HUES6 (cell line): ENCODE results near the gene SCFD2.

ENCODE experiments used
- H3K27ac ChIP-seq: 2 replicates; pipeline ENCODE4 v1.7.0; 2013; ENCODE audit warnings: low read depth, mild to moderate bottlenecking, low read length, inconsistent platforms
- H3K27me3 ChIP-seq: 2 replicates; pipeline ENCODE4 v1.6.1; 2013; ENCODE audit warnings: low read length; ENCODE audit not compliant: control insufficient read depth, insufficient read depth
- H3K36me3 ChIP-seq: 2 replicates; pipeline ENCODE4 v1.6.1; 2013; ENCODE audit warnings: low read length; ENCODE audit not compliant: control insufficient read depth, insufficient read depth
- H3K4me1 ChIP-seq: 2 replicates; pipeline ENCODE4 v1.6.1; 2013; ENCODE audit warnings: low read length; ENCODE audit not compliant: control insufficient read depth, insufficient read depth
- H3K4me3 ChIP-seq: 2 replicates; pipeline ENCODE4 v1.5.1; 2013; ENCODE audit warnings: low read depth, low read length
- H3K9ac ChIP-seq: one replicate; pipeline ENCODE4 v1.6.1; 2013; ENCODE audit warnings: mild to moderate bottlenecking, low read length
- H3K9me3 ChIP-seq: 2 replicates; pipeline ENCODE4 v1.6.1; 2013; ENCODE audit warnings: low read depth, low read length; ENCODE audit not compliant: control insufficient read depth, insufficient read depth

The SCFD2 gene

DNA sequence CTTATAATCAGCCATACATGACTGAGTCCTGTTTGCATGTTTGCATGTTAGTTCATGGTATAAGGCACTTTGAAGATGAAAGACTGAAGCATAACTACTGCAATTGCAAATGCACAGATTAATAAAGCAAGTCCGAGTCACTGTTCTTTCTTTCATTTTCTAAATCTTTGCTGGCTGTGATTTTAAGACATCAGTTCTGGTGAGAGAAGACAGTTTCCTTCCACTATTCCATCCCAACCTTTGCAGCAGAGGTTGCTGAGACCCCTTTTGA lies 475.4 kb downstream of the SCFD2 start:
- no peaks in the 10 kb centered on the region for H3K36me3 ChIP-seq
- peaks cover 4% of the 10 kb centered on the region for H3K9me3 ChIP-seq
- no peaks in the 10 kb centered on the region for H3K4me1 ChIP-seq
- H3K27me3 ChIP-seq, result no peaks in the 10 kb centered on the region
- no peak overlapping the region for H3K27ac ChIP-seq
- H3K4me3 ChIP-seq, result no peak overlapping the region
- H3K9ac ChIP-seq, result no peak overlapping the region

DNA sequence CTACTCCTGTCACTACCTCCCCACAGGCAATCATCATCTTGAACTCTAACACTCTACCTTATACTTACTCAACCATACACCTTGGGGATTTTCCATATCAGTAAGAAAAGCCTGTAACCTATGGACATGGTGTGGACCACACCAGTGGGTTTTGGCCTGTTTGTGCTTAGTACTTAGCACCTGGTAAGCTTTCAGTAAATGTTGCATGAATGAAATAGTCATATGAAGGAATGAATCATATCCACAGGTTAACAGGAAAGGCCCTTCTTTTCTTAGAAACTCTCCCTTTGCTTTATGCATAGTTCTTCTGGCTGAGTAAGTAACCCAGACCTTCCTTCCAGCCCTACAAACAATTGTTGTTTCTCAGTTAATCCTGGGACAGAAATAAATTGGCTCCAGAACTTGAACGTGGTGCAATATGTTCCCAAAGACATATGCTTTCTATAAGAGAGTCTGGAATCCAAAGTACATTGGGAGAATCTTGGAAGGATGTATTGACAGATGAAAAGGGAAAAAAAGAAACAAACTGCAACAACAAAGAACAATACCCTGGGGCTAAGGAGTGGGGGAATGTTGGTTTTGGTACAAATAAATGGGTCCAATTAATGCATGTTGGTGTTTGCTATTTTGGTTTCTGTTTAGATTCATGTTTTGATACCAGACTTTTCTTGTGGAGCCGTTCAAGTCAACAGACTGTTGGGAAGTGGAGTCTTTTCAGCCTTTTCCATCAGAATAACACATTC lies 475.9 kb downstream of the SCFD2 start:
- no peak overlapping the region for H3K27ac ChIP-seq
- no peaks in the 10 kb centered on the region for H3K27me3 ChIP-seq
- no peak overlapping the region for H3K9ac ChIP-seq
- H3K36me3 ChIP-seq, result no peaks in the 10 kb centered on the region
- no peaks in the 10 kb centered on the region for H3K4me1 ChIP-seq
- peaks cover 4% of the 10 kb centered on the region; the same call in 1 of the 2 replicates for H3K9me3 ChIP-seq
- no peak overlapping the region for H3K4me3 ChIP-seq

DNA sequence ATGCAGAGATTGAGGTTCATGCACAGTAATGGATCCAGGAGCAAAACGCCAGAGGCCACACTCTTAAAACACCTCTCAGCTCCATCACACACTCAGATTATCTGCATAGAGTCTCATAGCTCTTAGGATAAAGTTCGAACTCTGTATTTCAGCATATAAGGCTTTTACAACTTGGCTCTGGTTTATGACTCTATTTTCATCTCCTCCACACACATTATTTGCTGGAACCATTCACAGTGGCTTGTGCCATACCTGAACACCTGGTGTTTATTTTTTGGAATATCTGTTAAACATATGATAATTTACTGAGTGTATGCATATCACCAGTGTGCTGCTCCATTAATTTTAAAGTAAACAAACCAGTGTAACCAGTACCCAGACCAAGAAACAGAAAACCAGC lies 476.5 kb downstream of the SCFD2 start:
- H3K27ac ChIP-seq, result no peak overlapping the region

DNA sequence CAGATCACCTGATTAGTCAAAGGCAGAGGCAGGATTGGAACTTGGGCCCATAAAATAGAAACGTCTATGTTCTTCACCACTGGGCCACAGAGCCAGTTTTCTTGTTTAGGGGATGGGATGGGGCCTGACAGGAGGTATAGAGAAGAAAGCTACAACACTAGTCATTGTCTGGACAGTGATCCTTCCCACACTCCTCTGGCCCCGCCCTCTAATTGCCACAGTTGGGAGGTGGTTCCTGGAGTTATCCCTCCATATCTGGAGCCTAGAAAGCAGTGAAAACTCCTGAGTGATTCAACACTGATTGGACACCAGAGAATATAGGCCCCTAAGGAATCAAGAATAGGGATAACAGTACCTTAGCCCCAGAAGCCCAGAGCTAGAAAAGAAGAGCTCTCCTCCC lies 480.9 kb downstream of the SCFD2 start:
- Histone ChIP-seq H3K4me1 (peaks cover 12% of the 10 kb centered on the region), H3K27ac (no peak overlapping the region), H3K36me3 (no peaks in the 10 kb centered on the region), H3K9ac (no peak overlapping the region), H3K4me3 (no peak overlapping the region), H3K9me3 (peaks cover 4% of the 10 kb centered on the region; the same call in 1 of the 2 replicates), H3K27me3 (no peaks in the 10 kb centered on the region)

More for the DNA sequence above, 476.5 kb downstream of the SCFD2 start:
- Histone ChIP-seq H3K4me3 (no peak overlapping the region), H3K36me3 (no peaks in the 10 kb centered on the region), H3K4me1 (no peaks in the 10 kb centered on the region; the same call in 1 of the 2 replicates), H3K27me3 (no peaks in the 10 kb centered on the region), H3K9me3 (peaks cover 4% of the 10 kb centered on the region; the same call in 1 of the 2 replicates), H3K9ac (no peak overlapping the region)

DNA sequence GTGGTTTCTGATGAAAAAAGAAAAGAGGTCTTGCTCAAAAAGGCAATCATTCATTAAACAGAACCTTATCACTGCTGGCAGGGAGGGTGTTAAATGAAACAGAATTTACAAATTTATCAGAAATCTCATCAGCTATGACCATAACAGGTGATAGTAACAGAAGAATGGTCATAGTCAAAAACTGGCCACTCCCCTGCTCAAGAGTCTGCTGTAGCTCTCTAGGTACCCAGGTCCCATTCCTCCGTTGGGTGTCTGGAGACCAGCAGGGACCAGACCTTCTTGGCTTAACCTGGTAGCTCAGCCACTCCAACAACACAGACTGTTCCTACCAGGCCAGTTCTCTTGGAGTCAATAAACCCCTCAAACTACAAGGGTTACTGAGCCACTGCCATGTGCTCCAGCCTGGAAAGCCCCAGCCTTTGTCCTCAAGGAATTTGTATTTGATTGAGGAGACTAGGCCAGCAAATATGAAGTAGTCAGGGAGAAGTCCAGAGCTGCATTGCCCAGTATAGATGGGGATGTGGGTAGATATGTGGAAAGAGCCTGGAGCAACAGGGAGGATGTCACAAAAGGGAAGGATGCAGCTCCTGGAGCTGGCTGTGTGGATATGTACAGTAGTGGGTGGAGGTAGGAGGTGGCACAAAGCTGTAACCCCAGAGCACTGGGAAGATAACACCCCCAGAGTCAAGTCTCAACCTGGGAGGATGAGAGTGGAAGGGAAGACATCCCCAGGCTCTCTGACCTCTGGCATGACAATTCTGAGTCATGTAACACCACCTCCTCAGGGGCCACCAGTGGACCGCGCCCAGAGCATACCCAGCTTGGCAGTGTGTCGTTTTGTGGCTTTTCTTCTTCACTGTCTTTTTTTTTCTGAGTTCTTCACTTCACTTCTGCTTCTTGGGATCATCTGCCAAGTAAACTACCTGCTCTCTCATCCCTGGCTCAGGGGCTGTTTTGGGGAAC lies 481.9 kb downstream of the SCFD2 start:
- Histone ChIP-seq H3K4me1 (peaks cover 12% of the 10 kb centered on the region), H3K4me3 (no peak overlapping the region), H3K27ac (no peak overlapping the region), H3K36me3 (no peaks in the 10 kb centered on the region), H3K27me3 (no peaks in the 10 kb centered on the region), H3K9me3 (peaks cover 4% of the 10 kb centered on the region; the same call in 1 of the 2 replicates), H3K9ac (no peak overlapping the region)

DNA sequence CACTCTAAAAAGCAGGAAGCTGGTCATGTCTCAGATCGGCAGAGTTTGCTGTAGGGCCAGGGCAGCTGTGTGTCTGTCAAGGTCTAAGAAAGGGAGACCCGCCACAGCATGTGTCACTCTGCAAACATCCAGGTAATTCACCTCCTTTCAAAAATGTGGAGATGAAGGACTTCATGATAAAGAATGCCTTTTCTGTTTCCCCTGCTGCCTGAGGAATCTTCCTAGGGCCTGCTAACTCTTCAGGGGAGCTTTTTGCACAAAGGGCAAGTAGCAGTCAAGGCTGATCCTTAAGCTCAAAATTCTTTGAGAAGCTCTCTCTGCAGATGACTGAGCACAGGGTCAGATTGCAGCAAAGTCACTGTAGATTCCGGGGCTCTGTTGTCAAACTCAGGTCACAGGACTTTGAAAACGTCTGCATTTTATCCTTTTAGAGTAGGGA lies 482.7 kb downstream of the SCFD2 start:
- Histone ChIP-seq H3K9me3 (peaks cover 4% of the 10 kb centered on the region; the same call in 1 of the 2 replicates), H3K9ac (no peak overlapping the region), H3K27ac (no peak overlapping the region), H3K36me3 (no peaks in the 10 kb centered on the region), H3K4me3 (no peak overlapping the region), H3K27me3 (no peaks in the 10 kb centered on the region), H3K4me1 (peaks cover 12% of the 10 kb centered on the region)

DNA sequence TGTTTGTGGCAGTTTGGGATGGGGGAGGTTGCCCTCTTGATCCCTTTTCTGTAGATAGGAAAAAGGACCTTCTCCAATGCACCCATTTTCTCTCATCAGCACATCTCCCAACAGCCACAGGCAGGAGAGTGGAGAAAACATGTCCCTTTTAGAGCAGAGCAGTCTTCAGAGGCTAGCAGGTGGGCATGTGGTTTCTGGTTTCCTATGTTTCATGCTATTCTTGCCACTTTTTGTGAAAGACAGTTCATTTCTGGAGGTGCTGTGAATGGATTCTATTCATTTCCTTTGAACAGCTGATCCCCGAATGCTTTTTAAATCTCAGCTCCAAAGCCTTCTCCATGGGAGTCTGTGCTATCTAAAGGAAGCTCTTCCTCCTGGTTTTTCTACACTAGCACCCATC lies 484.9 kb downstream of the SCFD2 start:
- Histone ChIP-seq H3K9ac (no peak overlapping the region), H3K36me3 (no peaks in the 10 kb centered on the region), H3K4me1 (peaks cover 20% of the 10 kb centered on the region), H3K9me3 (no peaks in the 10 kb centered on the region; the same call in 1 of the 2 replicates), H3K4me3 (no peak overlapping the region), H3K27me3 (no peaks in the 10 kb centered on the region), H3K27ac (no peak overlapping the region)

DNA sequence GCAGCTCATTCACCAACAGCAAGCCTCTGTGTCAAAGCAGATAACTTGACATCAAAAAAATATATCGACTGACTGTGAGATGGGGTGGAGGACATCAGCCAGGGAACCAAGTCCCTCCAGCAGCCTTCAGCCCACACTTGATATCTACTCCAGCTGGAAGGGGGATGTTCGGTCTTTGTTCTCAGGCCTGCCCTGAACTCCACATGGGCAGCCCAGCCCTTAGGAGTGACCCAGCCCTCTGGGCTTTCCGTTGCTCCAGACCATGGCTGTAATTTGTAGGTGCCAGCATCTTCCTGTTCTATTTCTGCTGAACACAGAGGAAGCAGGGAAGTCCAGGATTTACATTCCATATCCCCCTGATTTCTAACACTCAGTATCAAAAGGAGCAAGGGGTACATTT lies 486.4 kb downstream of the SCFD2 start:
- H3K9ac ChIP-seq, result no peak overlapping the region
- no peaks in the 10 kb centered on the region for H3K36me3 ChIP-seq
- H3K27ac ChIP-seq, result no peak overlapping the region
- peaks cover 22% of the 10 kb centered on the region for H3K4me1 ChIP-seq
- H3K4me3 ChIP-seq, result no peak overlapping the region
- H3K27me3 ChIP-seq, result no peaks in the 10 kb centered on the region
- H3K9me3 ChIP-seq, result no peaks in the 10 kb centered on the region

DNA sequence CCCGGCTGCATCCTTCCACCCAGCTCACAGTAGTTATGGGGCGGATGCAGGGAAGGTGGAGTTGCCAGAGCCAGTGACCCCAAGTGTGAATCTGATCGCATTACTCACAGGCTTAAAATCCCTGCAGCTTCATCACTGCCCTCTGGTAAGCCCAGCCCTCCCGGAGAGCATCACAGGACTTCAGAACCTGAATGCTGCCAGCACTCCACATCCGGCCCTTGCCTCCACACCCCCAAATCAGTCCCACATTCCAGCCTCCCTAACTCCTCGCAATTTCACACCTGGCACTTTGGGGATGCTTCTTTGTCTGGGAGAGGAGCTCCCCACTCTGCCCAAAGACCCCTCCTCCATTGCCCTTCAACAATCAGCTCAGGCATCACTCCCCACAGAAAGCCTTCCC lies 488.2 kb downstream of the SCFD2 start:
- Histone ChIP-seq H3K27me3 (no peaks in the 10 kb centered on the region), H3K4me1 (peaks cover 31% of the 10 kb centered on the region), H3K4me3 (no peak overlapping the region), H3K27ac (no peak overlapping the region), H3K9ac (no peak overlapping the region), H3K9me3 (no peaks in the 10 kb centered on the region), H3K36me3 (no peaks in the 10 kb centered on the region)

DNA sequence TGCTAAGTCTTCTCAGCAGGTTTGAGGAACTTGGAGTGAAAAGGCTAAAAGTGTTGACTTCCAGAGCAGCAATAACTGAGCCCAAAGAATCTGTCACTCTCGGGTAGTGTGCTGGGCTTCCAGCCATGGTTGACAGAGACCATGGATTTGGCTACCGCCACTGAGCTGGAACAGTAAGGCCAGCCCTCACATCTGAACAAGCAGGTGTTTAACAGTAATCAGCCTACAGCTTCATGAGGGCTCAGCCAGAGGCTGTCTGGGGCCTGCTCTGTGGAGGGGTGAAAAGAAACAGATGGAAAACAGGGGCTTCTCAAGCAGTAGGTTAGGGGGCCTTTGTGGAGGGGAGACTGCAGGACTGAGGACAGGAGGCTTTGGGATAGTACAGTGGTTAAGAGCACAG lies 488.8 kb downstream of the SCFD2 start:
- Histone ChIP-seq H3K4me3 (no peak overlapping the region), H3K27me3 (no peaks in the 10 kb centered on the region), H3K36me3 (no peaks in the 10 kb centered on the region), H3K9me3 (no peaks in the 10 kb centered on the region), H3K4me1 (peaks cover 31% of the 10 kb centered on the region), H3K9ac (no peak overlapping the region), H3K27ac (no peak overlapping the region)

DNA sequence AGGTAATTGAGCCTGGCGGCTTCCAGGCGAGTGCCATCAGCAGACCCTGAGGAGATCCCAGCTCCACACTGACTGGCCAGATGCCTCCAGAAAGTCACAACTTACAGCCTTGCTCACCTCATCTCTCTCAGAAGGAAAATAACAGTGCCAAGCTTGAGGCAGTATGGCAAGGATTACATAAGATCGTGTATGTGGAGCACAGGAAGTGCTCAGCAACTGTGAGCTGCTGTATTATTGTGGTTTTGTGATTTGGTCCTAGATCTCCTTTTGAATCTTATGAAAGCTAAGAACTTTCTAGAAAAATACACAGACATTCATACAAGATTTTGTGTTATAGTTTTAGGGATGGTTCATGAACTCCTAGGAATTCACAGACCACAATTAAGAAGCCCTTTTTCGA lies 489.8 kb downstream of the SCFD2 start:
- H3K36me3 ChIP-seq, result no peaks in the 10 kb centered on the region

More for the DNA sequence above, 489.8 kb downstream of the SCFD2 start:
- no peak overlapping the region for H3K27ac ChIP-seq
- H3K9ac ChIP-seq, result no peak overlapping the region
- H3K4me1 ChIP-seq, result peaks cover 31% of the 10 kb centered on the region
- no peaks in the 10 kb centered on the region for H3K27me3 ChIP-seq
- H3K9me3 ChIP-seq, result no peaks in the 10 kb centered on the region
- H3K4me3 ChIP-seq, result no peak overlapping the region
